ENCODE results near the gene KDM4C. TPM values are rescaled to one million over a fixed set of nuclear protein-coding genes. Genes with fewer than 3 reads are reported as not detected.

Gene KDM4C
- total RNA-seq, 1 experiment from 2014 or later: 16.8 TPM

GRCh38 chr9:7206221-7206758 lies 448.5 kb downstream of the KDM4C start (continued):
- TF ChIP-seq CTCF (IDR thresholded peaks at IDR 0.05 in 2 of 3, conservative IDR thresholded peaks at IDR 0.05 in 1 of 3; ENCODE audit: borderline replicate concordance in 1 of 3, insufficient read depth in 1 of 3, low read depth in 2 of 3, low read length in 2 of 3) (no peak), ZNF274 (IDR thresholded peaks at IDR 0.05; ENCODE audit: low read depth, low read length) (no peak), ELF1 (IDR thresholded peaks at IDR 0.05; ENCODE audit: borderline replicate concordance, low read depth) (no peak), ZFX (IDR thresholded peaks at IDR 0.05) (no peak)

GRCh38 chr9:7209016-7209715 lies 451.4 kb downstream of the KDM4C start:
- Histone ChIP-seq H3K36me3 (ENCODE audit: control insufficient read depth in 1 of 2, insufficient read depth in 2 of 2, low read length in 2 of 2) (no peaks in the 10 kb centered on the region), H4K20me1 (ENCODE audit: insufficient read depth) (no peaks in the 10 kb centered on the region), H3K9me2 (ENCODE audit: insufficient read depth) (no peaks in the 10 kb centered on the region), H3K27ac (ENCODE audit: low read depth, low read length) (no peak overlapping the region), H3K27me3 (ENCODE audit: insufficient read depth, low read length) (peaks cover 24% of the 10 kb centered on the region), H3K4me3 (replicated peaks in 1 of 2; ENCODE audit: low read depth in 1 of 2, low read length in 2 of 2) (no peak overlapping the region), H3K79me2 (ENCODE audit: insufficient read depth, low read length) (no peaks in the 10 kb centered on the region), H3K4me1 (ENCODE audit: control insufficient read depth in 1 of 2, insufficient read depth in 2 of 2, low read length in 2 of 2) (no peaks in the 10 kb centered on the region), H3K4me2 (ENCODE audit: low read length) (no peak overlapping the region), H3K9me3 (ENCODE audit: control insufficient read depth in 1 of 2, insufficient read depth in 1 of 2, low read depth in 1 of 2, low read length in 2 of 2) (no peaks in the 10 kb centered on the region), H3K9ac (ENCODE audit: low read length) (no peak overlapping the region), H2AFZ (ENCODE audit: low read depth, low read length, poor library complexity, severe bottlenecking) (no peak overlapping the region)
- ATAC-seq (no peak), DNase-seq (ENCODE audit: low read depth, low spot score) (no peak)
- POLR2A ChIA-PET: no interaction called here
- CTCF ChIA-PET: no interaction called here
- TF ChIP-seq SP1 (IDR thresholded peaks at IDR 0.05; ENCODE audit: low read depth) (no peak), JUND (IDR thresholded peaks at IDR 0.05) (no peak), REST (IDR thresholded peaks at IDR 0.05; ENCODE audit: low read depth) (no peak), FOSL1 (IDR thresholded peaks at IDR 0.05; ENCODE audit: low read depth) (no peak), TCF7L2 (IDR thresholded peaks at IDR 0.05; ENCODE audit: borderline replicate concordance, extremely low read depth, insufficient read depth, insufficient read length) (no peak), ZFX (IDR thresholded peaks at IDR 0.05) (no peak), RAD21 (IDR thresholded peaks at IDR 0.05; ENCODE audit: low read depth) (no peak), SIN3A (IDR thresholded peaks at IDR 0.05; ENCODE audit: low read depth) (no peak), ATF3 (IDR thresholded peaks at IDR 0.05) (no peak), EGR1 (IDR thresholded peaks at IDR 0.05; ENCODE audit: low read depth) (no peak), CEBPB (IDR thresholded peaks at IDR 0.05; ENCODE audit: low read depth) (no peak), YY1 (IDR thresholded peaks at IDR 0.05; ENCODE audit: extremely low read depth, insufficient replicate concordance, low read depth, low read length) (no peak), POLR2A (IDR thresholded peaks at IDR 0.05; ENCODE audit: borderline replicate concordance, extremely low read depth, insufficient read depth, insufficient read length) (no peak), EZH2 (IDR thresholded peaks at IDR 0.05) (no peak), ELF1 (IDR thresholded peaks at IDR 0.05; ENCODE audit: borderline replicate concordance, low read depth) (no peak), CBX3 (IDR thresholded peaks at IDR 0.05; ENCODE audit: low read depth) (no peak), MAX (IDR thresholded peaks at IDR 0.05) (no peak)
- no TSS peak for BruUV-seq (replicated peaks)
- RAD21 ChIA-PET (ENCODE audit: low non-redundant PET in 1 of 2, low total read pairs in 2 of 2, uncharacterized antibody in 2 of 2, unreplicated experiment in 2 of 2): no interaction called here
- intact Hi-C loops (cut with micrococcal nuclease): loop anchor here (2.0 kb wide), 1 partner anchor 40 kb away; no protein-coding TSS in a partner anchor
